IMR-90 (cell line): ENCODE results near the gene GLIS1.

Experiments used
- CTCF ChIP-seq: conservative IDR thresholded peaks from 2 replicates; pipeline ENCODE4 v1.5.1; 2012; ENCODE audit warnings: mild to moderate bottlenecking, low read depth, low read length, improper control_type of control experiment
- POLR2A ChIP-seq: IDR thresholded peaks from 2 replicates; pipeline ENCODE4 v1.6.1; 2012; ENCODE audit warnings: mild to moderate bottlenecking, low read depth, low read length
- RAD21 ChIP-seq: IDR thresholded peaks from 2 replicates; pipeline ENCODE4 v1.6.1; 2012; ENCODE audit warnings: low read length, improper control_type of control experiment
- SMC3 ChIP-seq: fragments of 150-350 bp; IDR thresholded peaks from 2 replicates; pipeline ENCODE4 v1.6.1; 2016; ENCODE audit warnings: low read depth, mild to moderate bottlenecking, antibody characterized with exemption, low read length, moderate library complexity

GRCh38 chr1:53498555-53499131, 240.3 kb downstream of the GLIS1 start:
- TF ChIP-seq CTCF (no peak), SMC3 (no peak), RAD21 (no peak), POLR2A (no peak)
